GM19328 (cell line): ENCODE data around the gene SMDT1.
A peak's percentile ranks its signal among the peaks of the same experiment; 100 is the strongest.

ENCODE experiments used
- ATAC-seq: cut with Tn5 transposase; IDR thresholded peaks from one replicate; pipeline ENCODE4 v1.9.1; 2021; ENCODE audit warnings: mild to moderate bottlenecking, moderate library complexity; ENCODE audit not compliant: unreplicated experiment

SMDT1 gene, protein sequence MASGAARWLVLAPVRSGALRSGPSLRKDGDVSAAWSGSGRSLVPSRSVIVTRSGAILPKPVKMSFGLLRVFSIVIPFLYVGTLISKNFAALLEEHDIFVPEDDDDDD

DNA sequence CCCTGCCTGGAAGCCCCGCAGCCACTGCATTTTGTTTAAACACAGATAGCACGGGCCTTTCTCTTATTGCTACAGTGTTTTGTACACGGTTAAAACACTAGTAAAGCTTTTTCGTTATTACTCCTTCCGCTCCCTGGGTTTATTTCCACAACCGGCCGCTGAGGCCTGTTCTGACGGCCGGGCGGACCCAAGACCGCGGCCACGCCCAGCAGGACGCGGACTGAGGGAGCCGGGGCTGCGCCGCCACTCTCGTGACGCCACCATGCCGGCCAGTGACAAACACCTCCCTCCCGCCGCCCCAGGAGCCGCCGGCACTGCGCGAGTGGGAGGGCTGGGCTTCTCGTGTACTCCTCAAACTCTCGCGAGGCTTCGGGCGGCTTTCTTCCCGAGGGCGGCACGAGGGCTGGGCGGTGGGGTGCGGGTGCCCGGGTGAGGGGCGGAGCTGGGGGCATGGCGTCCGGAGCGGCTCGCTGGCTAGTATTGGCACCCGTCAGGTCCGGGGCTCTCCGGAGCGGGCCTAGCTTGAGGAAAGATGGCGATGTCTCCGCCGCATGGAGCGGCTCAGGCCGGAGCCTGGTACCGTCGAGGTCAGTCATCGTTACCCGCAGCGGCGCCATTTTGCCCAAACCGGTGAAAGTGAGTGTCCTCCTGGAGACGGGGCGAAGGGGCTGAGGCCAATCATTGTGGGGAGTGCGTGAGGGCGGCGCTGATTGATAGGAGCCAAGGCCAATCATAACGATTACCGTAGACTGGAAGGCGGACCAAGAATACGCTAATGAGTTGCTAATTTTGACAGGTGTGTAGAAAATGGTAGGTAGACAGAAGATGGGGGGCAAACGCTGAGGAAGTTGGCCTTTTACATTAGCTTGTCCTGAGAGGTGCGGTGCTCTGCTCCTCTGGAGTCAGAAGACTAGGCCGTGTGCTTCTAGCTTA is at the start of gene SMDT1:
SMDT1 (plus strand) TSS at position 382 of the 933 bp plus-strand sequence; CDS start at position 451, 69 bp downstream.
- peak; percentile 78 for ATAC-seq

DNA sequence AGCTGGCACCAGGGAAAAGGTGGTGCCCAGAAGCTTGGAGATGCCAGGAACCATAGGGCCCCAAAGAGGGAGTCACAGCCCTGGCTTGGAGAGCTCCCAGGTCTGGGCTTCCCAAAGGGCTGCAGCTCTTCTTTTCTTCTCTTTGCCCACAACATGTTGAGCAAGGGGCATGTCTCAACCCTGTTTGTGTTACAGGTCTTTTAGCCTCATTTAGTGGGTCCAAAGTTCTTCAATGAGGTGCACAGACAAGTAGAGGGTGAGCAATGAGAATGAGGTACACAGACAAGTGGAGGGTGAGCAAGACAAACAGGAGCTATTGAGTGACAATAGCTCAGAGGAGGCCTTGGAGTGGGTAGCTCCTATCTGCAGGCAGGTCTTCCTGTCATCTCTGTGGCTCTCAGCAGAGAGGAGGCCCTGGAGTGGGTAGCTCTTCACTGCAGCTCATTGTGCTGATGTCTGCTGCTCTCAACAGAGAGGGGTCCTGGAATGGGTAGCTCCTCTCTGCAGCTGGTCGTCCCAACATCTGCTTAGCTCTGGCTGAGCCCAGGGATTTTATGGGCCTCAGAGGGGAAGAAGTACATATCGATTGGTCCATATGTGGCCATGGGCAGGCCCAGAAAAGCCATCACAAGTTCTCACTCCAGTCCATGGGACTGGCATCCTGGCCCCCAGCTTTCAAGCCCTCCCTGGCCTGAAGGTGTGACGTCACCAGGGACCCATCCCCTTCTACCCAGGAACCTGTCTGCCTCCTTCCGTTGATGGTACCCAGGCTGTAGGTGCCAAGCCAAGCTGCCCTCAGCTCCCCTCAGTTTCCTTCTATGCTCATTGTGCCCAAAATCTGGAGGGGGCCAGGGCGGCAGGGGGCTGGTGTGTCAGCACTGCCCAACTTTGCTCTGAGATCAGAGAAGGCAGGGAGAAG is 46.0 kb upstream of the SMDT1 start:
- no peak for ATAC-seq

DNA sequence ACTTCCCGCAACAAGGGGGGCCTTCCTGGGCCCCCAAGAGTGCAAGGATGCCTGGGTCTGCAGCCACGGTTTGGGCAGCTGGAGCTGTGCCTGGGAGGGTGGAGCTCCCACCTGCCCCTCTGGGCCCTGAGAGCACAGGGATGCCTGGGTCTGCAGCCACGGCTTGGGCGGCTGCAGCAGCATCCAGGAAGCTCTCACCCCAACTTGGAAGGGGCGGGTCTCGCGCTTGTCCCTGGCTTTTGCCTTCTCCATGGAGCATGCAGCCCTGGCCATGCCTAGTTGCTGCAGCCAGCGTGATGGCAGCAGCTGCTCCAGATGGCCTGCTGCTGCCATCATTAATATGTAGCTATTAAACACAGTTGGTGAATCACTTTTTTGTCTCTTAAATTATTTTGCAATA is 44.2 kb upstream of the SMDT1 start:
- no peak for ATAC-seq

DNA sequence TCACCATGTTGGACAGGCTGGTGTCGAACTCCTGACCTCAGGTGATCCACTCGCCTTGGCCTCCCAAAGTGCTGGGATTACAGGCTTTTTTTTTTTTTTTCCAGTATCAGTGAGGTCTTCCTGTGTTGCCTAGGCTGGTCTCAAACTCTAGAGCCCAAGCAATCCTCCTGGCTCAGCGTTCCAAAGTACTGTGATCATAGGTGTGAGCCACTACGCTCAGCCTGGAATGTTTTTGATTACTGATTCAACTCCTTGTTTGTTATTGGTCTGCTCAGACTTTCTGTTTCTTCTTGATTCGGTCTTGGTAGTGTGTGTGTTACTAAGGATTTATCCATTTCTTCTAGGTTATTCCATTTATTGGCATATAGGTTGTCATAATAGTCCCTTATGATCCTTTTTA is 40.2 kb upstream of the SMDT1 start:
- ATAC-seq: no peak

DNA sequence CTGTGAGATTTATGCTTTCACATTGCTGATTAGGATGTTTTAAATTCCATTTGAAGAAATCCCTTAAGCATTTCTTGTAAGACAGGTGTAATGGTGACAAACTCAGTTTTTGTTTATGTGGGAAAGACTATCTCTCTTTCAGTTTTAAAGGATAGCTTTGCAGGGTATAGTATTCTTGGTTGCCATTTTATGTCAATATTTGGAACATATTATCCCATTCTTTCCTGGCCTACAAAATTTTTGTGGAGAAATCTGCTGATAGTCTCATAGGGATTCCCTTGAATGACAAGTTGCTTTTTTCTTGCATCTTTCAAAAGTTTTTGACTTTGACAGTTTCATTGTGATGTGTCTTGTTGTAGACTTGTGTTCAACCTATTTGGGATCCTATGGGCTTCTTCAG is 37.7 kb upstream of the SMDT1 start:
- no peak for ATAC-seq

DNA sequence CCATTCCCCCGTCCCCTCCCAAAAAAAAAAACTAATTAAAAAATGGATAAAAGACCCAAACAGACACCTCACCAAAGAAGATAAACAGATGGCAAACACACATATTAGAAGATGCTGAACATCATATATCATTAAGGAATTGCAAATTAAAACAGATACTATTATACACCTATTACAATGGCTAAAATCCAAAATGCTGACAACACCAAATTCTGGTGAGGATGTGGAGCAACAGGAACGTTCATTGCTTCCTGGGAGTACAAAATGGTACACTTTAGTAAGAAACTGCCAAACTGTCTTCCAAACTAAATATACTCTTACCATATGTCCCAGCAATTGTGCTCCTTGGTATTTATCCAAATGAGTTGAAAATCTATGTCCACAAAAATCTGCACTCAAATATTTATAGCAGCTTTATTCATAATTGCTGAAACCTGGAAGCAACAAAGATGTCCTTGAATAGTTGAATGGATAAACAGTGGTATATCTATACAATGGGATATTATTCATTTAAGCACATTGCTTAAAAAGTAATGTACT is 28.8 kb upstream of the SMDT1 start:
- no peak for ATAC-seq

DNA sequence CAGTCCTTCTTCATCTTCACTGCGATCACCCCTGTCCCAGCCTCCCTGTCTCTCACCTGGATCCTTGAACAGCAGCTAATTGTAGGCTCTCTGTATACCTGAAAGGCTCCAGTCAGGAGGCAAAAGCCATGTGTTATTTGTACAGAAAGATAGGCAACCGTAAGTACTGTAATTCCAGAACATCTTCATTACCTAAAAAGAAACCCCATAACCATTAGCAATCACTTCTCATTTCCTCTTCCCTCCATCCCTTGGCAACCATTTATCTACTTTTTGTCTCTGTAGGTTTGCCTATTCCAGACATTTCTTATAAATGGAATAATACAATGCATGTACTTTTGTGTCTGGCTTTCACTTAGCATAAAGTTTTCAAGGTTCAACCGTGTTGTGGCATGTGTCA is 26.7 kb upstream of the SMDT1 start:
- no peak for ATAC-seq

DNA sequence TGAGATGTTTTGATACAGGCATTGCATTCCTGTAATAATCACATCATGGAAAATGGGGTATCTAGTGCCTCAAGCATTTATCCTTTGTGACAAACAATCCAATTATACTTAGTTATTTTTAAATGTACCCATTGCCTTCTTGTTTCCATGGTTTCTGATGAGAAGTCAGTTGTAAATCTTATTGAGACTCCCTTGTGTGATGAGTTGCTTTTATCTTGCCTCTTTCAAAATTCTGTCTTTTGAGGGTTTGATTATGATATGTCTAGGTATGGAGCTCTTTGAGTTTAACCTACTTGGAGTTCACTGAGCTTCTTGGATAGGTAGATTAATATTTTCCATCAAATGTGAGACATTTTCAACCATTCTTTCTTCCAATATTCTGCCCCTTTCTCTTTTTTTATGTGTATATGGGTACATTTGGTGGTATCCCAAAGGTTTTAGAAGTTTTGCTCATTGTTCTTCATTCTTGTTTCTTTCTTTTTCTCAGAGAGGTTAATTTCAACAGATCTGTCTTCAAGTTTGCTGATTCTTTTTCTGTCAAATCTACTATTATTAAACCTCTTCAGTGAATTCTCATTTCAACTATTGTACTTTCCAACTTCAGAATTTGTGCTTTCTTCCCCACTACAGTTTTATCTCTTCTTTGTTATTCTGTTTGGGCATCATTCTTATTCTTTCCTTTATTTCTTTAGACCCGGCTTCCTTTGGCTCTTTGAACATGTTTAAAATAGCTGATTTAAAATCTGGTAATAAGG is 22.6 kb upstream of the SMDT1 start:
- ATAC-seq: no peak

DNA sequence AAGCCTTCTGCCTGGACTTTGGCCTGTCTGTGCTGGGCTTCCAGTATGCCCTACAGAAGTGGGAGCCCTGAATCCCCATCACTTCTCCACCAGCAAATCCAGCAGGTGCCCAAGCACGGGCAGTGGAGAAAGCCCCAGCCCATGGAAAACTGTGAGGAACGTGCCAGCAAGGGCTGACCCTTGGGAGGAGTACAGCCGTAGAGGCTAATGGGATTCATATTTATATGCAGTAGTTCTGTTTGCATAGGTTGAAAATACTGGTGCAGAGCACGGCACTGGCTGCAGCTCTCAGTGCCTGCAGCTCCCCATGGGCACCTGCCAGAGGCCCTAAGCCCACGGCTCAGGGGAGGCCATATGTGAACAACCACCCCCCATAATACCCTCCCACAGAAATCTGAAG is 19.0 kb upstream of the SMDT1 start:
- no peak for ATAC-seq

DNA sequence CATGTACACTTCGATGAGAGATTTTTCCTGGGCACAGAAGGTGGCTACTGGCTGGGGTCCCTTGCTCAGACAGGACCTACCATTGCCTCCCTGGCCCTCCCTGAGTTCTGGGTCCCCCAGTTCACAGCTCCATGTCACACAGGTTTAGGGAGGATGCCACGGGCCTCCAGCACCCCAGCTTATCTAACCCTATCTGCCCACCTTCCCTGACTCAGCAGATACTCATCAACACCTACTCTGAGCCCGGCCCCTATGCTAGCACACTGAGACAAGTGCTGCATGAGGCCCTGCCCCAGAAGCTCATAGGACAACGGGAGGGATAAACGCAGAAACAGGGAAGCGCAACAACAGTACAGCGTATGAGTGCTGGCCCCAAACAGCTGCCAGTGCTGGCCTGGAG is 18.5 kb upstream of the SMDT1 start:
- no peak for ATAC-seq

DNA sequence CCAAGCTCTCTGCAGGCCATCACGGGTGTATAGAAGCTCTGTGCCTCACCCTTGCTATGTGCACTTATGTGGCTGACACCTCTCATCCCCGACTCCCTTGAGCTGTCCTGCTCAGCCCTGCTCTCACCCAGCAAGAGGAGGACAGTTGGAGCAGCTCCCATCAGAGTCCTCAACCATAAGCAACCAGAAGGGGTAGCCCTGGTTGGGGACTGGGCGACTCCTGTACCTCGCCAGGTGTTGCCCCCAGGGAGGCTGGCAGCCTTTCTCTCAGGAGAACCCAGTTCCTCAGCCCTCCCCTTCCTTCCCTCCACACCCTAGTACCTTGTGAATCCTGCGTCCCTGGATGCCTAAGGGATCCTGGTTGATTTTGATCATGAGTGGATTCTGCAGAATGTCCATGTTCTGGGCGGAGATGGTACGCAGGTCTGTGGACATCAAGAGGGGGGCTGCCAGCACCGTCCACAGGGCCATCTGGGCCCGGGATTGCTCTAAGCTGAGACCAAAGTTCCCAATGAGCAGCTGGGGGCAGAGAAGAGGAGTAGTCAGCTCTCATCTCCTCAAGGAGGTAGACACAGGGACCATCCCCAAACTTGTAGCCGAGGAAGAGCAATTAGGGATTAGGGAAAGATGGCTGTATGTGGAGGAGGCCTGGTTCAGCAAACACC is 16.9 kb upstream of the SMDT1 start:
- ATAC-seq: no peak

DNA sequence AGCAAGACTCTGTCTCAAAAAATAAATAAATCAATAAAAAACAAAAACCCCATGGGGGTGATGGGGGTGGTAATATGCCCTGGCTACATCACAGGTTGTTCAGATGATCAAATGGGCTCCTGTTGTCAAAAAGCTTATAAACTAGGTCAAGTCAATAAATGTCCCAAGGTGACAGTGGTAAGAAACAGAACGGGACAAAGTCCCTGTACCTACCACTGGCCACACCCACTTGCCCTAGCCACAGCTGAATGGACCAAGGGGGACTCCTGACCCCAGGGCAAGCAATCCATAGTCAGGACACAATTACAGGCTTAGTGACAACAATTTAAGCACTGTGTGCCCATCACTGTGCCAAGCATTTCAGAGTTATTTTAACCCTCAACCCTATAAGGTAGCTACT is 14.9 kb upstream of the SMDT1 start:
- no peak for ATAC-seq

DNA sequence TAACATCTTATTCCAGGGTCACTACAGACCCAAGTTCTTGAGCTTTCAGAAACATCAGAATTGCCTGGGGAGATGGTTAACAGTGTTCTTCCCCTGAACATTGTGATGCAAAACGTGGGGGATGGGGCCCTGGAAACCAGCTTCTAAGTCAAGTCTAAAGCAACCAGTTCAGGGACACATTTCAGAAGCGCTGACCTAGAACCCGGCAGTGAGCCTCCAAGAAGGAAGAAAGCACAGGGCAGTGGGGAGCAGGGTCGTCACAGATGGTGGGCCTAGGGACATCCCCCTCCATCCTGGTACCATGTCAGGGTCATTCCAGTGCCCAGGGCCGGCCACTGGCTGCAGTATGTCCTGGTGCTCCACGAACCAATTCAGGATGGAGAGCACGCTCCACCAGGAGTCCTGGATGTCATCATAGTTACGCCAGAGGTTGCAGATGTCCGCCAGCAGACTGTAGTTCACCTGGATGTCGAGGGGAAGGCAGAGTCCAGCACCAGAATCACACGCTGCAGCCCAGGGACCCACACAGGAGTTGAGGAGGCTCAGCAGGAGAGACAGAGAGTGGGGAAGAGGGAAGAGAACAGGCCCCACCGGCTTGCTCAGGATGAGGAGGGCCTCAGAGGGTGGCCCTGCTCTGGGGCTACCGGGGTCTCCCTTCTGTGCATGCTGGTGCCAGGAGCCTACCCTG is 13.9 kb upstream of the SMDT1 start:
- no peak for ATAC-seq

DNA sequence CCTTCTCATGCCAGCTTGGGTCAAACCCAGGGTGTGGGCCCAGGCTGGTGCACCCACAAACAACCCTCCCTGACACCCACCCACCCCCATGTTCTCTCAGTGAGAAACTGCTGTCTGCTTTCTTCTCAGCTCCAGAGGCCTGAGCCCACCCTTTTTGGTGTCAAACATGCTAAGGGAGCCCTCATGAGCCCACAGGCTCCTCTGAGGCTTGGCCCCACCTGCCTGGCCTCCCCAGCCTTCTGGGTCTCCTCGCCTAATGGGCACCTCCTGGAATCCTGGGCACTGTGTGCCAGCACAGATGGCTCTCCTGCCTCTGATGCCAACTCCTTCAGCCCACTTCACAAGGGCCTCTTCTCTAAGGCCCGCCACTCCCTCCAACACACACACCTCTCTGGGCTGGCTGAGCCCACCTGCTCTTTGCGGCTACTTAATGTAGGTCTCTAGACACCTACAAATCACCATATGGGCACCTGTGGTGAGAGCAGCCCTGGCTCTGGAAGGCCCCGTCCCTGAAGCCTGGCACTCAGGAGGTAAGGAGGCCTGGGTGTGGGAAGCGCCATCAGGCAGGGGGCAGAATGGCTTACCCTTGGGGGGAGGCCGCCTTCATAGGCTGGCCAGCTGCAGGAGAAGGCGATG is 13.3 kb upstream of the SMDT1 start:
- ATAC-seq: no peak

DNA sequence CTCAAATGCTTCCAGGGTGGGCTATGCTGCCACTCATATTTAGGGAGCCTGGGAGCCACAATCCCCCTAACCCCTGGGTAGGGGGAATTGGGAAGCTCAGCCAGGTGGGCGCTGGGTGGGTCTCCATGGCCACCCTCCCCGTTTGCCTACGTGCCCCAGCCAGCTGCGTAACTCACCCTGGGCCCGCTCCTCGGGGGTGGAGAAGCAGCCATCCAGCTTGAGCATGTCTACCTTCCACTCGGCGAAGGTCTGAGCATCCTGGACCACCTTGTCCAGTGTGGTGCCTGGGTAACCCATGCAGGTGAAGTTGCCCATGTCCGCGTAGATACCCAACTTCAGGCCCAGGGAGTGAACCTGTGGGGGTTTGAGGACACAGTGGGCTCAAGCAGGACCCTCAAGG is 12.6 kb upstream of the SMDT1 start:
- no peak for ATAC-seq

DNA sequence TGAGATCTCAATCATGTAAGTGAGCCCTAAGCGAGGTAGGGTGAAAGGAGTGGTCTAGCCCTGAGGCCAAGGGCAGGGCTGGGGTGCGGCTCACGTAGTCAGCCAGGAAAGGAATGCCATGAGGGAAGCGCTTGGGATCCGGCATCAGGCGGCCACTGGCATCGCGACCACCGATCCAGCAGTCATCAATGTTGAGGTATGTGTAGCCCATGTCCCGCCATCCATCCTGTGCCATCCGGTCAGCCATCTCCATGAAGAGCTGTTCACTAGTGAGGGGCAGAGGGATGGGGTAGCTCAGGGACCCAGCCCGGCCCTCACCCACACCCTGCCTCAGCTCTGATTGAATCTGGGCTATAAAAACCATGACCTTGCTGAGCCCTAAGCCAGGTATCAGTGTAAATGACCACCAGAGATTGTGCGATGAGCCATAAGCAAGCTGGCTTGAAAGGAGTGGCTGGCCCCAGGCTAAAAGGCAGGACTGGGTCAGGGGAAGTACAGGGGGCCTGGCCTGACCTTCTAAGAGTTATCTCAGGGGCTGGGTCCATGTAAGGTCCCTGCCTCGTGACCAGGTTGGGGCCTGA is 11.7 kb upstream of the SMDT1 start:
- no peak for ATAC-seq

DNA sequence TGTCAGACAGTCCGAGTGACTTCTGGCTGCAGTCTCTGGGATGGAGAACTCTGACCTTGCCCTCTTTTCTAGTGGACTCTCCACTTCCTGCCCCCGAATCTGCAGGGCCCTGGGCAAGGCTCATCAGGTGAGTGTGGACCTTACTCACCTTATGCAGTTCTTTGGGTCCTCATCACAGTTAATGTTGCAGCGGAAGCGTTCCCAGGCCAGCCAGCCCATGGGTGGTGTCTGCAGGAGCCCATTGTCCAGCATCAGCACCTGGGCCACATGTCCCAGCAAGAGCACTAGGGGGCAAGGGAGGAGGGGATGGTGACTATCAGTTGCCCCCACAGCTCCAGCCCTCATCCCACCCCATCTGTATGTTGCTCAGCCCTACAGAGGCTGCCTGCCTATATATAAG is 11.2 kb upstream of the SMDT1 start:
- no peak for ATAC-seq

DNA sequence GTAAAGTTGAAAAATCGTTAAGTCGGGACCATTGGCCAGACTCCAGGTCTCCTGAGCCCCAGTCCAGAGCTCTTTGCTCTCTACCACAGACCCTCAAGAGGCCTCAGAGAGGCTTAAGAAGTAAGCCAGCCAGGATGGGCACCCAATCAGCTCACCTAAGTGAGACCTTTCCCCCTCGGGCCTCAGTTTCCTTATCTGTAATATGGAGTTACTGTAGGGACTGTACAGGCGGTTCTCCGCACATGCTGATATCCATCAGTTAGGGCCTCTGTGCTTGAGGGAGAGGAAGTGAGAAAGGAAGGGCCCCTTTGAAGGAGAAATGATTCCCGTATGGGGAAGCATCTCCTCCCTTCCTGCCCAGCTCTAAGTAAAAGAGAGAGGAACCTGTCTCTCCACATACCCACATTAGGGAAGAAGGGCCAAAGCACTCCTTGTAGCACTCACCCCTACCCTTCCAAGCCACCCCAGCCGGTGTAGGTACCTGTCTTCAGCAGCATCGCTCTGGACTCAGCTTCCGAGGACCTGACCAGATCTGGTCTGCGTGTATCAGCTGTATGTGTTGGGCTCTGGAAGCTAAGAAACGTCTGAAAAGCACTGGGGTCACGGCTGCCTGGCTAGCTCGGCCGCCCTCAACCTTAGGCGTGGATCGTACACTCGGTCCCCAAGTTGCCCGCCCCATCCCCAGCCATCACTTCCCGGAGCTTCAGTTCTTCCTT is 9.5 kb upstream of the SMDT1 start:
- ATAC-seq: no peak
